NCI-H82 treated with DMSO at 0.1 percent for 48 hours (cell line): ENCODE data around the gene C4orf33.
A peak's percentile ranks its signal among the peaks of the same experiment; 100 is the strongest.
"Not testable (repeated sequence)": the region's sequence is repeated elsewhere in the genome, so short reads cannot be mapped to it uniquely, and the experiment has no call there.

ENCODE experiments used
- DNase-seq: peaks from one replicate; lab custom pipeline; 2025; ENCODE audit not compliant: unreplicated experiment; lab: John Stamatoyannopoulos, UW

Gene C4orf33

DNA sequence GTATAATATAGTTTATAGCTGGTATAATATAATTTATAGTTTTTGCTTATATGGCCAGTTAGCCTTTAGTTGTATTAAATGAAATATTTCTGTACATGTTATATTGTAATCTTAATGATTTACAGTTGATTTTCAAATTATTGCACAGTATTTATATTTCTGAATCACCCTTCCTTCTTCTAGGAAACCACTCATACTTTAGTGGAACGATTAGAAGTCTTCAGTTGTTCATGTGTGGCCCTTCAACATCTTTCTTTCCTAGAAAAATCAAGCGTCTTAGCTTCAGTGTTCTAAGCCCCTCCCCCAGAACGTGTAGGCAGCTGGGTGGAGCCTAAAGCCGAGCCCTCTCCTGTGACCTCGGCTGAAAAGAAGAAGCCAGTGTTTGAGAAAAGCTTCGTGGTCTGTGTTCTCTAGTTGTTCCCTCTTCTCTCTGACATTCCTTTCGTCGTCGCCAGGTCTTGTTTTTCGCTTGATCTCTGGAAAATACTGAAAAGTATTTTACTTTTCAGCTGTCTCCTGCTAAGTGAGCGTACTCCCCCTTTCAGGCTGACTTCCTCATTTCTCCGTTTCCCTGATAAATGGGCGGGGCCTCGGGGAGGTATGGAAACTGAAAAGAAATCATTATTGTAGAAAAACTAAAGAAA is at the start of gene C4orf33:
C4orf33 (plus strand) TSS at position 342 of the 644 bp plus-strand sequence. CDS start 6,459 bp downstream, outside the sequence.
- no peak for DNase-seq

- DNase-seq = no peak
Observed at GRCh38 chr4:129059028-129059427, 36.9 kb upstream of the C4orf33 start.

DNA sequence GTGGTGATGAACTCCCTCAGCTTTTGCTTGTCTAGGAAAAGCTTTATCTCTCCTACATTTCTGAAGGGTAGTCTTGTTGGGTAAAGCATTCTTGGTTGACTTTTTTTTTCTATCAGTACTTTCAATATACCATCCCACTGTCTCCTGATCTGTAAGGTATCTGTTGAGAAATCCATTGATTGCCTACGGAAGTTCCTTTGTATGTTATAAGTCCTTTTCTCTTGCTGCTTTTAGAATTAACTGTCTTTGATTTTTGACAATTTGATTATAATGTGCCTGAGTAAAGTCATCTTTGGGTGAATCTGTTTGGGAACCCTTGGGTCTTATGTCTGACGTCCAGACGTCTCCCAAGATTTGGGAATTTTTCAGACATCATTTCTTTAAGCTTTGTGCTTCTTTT is 33.4 kb upstream of the C4orf33 start:
- no peak for DNase-seq

DNA sequence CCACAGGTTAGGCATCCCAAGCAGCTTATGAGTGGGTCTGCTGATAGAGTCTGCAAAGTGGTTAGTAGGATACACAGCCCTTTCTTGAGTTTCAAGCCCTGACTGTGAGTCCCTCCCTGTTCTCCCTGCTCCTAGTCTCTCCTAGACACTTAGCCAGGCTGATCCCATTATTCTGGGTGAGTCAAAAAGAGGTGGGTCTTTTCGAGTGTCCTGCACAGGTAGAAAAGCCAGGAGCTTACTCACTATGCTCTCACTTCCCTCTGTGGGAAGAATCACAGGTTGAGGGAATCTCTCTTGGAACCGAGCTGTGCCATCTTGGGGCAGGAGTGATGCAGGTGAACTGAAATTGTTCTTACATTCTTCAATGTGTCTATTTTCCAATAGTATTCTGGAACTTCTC is 32.3 kb upstream of the C4orf33 start:
- no peak for DNase-seq

DNA sequence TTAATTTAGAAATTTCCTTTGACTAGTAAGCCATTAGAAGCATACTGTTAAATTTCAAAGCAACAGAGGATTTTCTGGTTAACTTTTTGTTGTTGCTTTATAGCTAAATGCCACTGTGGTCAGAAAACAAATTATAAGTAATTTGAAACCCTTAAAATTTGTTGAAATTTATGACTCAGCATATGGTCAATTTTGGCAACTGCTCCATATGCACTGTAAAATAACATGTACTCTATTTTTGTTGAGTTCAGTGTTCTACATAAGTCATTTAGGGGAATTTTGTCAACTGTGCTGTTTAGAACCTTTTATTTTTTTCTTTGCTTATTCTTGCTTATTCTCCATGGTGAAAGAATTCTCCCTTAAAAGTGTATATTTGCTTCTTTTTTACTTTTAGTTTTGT is 31.2 kb upstream of the C4orf33 start:
- no peak for DNase-seq

- not testable (repeated sequence) for DNase-seq
Observed at GRCh38 chr4:129069537-129069936, 26.4 kb upstream of the C4orf33 start.

- no peak for DNase-seq
Observed at GRCh38 chr4:129077326-129077725, 18.6 kb upstream of the C4orf33 start.

DNA sequence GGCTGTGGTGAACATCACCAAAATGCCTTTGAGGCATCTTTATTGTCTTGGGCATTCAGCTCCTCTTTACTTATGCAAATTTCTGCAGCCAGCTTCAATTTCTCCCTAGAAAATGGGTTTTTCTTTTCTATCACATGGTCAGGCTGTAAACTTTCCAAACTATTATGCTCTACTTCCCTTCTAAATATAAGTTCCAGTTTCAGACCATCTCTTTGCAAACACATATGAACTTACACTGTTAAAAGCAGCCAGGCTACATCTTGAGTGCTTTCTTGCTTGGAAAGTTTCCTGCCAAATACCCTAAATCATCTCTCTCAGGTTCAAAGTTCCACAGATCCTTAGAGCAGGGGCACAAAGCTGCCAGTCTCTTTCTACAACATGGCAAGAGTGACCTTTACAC is 15.8 kb upstream of the C4orf33 start:
- DNase-seq = no peak

DNA sequence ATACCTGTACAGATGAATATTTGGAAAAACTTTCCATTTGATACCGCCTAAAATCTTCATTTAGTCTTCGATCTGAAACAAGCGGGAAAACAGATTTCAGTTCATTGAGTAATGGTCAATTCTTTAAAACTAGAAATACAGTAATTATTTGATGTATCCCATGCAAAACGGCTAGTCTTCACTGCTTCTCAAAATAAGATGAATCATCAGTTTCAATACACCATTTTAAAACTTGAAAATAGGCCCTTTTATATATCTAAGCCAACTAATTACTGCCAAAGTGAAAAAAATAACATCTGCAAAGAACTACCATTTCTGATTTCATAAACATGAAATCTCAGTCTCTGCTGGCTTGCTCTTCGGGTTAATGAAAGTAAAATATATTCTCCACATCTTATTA is 13.7 kb upstream of the C4orf33 start:
- no peak for DNase-seq

- no peak for DNase-seq
Observed at GRCh38 chr4:129085472-129085871, 10.5 kb upstream of the C4orf33 start.

DNA sequence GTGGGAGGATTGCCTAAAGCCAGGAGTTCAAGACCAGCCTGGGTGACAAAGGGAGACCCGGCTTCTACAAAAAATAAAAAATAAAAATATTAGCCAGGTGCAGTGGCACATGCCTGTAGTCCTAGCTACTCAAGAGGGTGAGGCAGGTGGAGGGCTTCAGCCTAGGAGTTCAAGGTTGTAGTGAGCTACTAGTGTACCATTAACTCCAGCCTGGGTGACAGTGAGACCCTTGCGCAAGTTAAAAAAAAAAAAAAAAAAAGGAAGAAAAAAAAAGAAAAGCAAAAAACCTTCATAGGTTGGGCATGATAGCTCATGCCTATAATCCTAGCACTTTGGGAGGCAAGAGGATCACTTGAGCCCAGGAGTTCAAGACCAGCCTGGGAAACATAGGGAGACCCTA is 8.4 kb upstream of the C4orf33 start:
- DNase-seq = no peak

DNA sequence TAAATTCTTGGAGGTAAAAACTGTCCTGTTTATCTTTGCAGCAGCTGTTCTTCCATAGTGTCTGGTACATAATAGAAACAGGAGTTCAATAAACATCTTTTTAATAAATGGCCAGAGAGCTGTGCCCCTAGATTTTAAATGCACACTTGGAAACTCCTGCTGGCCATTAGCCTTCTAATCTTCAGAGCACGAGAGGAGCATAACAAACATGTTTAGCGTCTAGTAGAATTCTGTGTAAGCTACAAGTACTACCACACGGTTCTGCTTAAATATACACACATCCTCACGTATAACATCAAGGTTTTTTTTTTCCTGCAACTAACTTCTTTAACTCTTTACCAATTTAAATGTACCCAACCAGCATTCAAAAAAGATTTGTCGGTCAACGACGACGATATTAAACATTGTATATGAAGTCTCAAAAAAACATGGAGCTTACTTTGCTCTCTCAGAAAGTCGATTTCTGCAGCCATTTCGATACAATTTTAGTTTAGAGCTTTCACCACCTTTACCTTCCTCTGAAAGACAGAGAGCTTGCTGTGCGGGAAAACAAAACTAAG is 3.2 kb upstream of the C4orf33 start:
- DNase-seq = no peak

DNA sequence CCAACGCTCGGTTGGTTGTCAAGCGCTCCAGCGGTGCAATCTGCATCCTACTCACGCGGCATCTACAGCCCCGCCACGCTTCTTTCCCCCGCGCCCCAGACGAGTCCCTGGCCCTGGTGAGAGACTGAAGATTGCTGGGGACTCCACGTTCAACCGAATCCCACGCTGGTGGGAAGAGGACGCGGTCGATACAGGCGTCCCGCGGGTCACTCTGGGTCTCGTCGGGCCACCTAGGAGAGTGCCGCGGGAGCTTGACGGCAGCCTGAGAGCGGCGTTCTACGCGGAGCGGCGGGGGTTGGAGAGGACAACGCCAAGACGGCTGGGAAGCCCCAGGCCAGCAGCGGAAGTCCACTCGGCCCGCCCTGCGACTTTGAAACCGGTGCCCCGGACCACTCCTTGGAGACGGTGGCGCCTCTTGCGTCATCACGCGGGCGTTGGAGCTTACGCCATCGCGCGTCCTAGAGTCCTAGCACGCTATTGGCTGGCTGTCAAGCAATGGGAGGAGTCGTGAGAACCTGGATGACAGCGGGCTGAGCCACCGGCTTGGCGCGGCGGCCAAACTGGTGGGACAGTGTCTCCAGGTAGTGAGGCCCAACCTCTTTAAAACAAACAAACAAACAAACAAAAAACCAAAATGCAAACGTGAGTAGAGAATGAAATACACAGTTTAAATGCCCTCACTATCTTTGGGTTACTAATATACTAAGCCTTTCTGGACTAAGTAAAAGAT is 2.6 kb upstream of the C4orf33 start, which contains the start of gene SCLT1:
SCLT1 (minus strand) TSS at position 349 of the 730 bp plus-strand sequence. CDS start 436 bp downstream, outside the sequence.
- DNase-seq = peak; percentile 77

- no peak for DNase-seq
Observed at GRCh38 chr4:129094347-129094746, 1.6 kb upstream of the C4orf33 start.

GRCh38 chr4:129098531-129099001 is 2.6 kb downstream of the C4orf33 start:
- DNase-seq = no peak

DNA sequence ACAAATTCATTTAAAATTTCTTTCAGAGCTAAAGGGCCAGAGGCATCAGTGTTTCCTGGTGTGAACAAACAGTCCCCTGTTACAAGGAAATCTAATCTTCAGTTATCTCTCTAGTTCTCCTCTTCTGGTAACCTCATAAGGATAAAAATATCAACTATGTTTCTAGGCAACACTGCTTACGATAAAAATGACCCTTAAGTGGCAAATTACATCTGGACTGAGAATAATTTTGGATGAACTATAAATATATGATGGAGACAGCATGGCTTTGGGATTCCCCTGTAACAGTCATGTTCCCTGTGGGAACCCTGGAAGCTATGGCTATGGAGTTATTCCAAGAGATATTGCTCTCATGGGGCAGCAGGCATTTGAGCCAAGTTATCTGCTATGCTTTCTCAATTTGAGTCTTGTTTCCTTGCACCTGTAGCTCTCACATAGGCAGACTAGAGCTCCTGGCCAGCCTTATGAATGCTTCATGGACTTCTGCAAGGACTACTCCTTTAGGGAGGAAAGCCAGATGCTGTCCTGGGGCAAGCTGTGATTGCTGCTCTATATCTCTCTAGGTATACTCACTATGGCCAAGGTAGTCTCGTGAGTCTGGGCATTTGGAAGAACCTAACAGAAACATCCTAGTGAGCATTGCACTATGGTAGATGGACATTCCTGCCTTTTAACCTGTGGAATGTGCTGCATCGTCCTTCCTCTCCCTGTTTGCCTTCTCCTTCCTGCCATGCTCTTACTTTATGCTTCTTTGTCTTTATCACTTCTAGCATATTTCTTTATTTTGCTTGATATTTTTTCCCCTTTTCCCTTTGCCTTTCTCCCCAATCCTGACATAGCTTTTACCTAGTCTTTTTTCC is 14.2 kb downstream of the C4orf33 start:
- DNase-seq = no peak

DNA sequence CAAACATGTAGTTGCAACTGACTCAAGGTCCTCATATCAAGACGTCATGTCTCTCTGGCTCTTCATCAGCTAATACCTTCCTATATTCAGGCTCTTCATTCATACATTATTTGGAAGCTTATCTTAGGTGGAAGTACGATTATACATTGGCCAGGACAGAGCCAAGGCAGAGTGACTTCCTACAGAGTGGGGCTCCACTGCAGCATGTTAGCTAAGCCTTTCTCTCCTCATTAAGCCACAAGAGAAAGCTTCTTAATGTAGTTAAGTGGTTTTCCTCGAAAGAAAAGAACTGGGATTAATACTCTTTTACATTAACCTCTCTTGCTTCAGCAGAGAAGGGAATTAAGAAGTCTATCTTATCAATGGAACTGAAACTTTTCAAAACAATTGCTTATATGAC is 15.0 kb downstream of the C4orf33 start:
- DNase-seq = peak; percentile 81

- DNase-seq = no peak
Observed at GRCh38 chr4:129111919-129112318, 16.0 kb downstream of the C4orf33 start.

DNA sequence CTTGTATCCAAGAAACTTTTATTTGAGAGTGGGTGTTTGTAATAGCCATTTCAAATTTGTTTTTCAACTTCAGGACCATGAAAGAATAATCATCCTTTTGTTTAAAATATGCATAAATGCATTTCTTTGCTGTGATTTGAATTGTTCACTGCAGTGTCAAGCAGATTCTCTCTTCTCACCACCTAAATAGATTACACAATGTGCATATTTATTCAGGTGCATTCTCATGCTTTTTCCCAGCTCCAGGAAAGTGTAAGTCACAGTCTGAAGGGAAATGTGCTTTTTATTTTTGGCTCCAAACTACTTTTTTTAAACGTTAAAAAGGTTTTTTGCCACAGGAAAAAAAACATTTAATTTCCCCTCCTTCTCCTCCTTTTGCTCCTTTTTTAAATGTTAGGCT is 17.5 kb downstream of the C4orf33 start:
- DNase-seq = no peak

GRCh38 chr4:129113919-129114318 is 18.0 kb downstream of the C4orf33 start:
- DNase-seq = no peak

- DNase-seq = no peak
Observed at GRCh38 chr4:129117705-129118104, 21.8 kb downstream of the C4orf33 start.
